ENCODE data around the gene KCNA5. TPM values are rescaled to one million over a fixed set of nuclear protein-coding genes. Genes with fewer than 3 reads are reported as not detected.

Gene KCNA5
- total RNA-seq, 1 donor from 2014 or later: 0.82 TPM

DNA sequence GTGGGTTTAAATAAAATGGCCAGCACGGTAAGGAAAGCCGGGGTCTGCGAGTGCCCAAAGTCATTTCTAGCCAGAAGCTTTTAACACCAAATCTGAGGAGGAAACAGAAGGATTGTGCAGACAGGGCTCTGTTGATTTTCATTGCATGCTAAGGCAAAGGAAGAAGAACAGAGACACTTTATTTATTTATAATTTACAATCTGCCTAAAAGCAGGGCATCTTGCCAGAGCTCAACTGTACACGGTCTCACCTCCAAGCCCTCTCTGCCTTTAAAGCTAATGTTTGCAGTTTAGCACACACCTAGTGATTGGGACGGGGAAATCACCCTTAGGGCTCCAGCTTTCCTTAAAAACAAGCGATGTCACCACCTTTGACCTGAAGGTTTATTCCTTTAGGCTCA lies 4.0 kb downstream of the KCNA5 start:
- no peak overlapping the region for H3K4me3 Mint-ChIP-seq
- H3K27ac Mint-ChIP-seq: no peak overlapping the region
- peaks cover 8% of the 10 kb centered on the region for H3K36me3 Mint-ChIP-seq
- H3K27me3 Mint-ChIP-seq: peaks cover 75% of the 10 kb centered on the region
- no peak for DNase-seq (ENCODE audit: extremely low spot score, unreplicated experiment)
- H3K4me1 Mint-ChIP-seq (ENCODE audit: unreplicated experiment): peaks cover 9% of the 10 kb centered on the region
- TF ChIP-seq CTCF (conservative IDR thresholded peaks at IDR 0.05): no peak
- no peaks in the 10 kb centered on the region for H3K9me3 Mint-ChIP-seq

- H3K27ac Mint-ChIP-seq: no peak overlapping the region
- peaks cover 10% of the 10 kb centered on the region for H3K4me1 Mint-ChIP-seq (ENCODE audit: unreplicated experiment)
- peaks cover 72% of the 10 kb centered on the region for H3K27me3 Mint-ChIP-seq
Measured at GRCh38 chr12:5050542-5050941, 6.9 kb downstream of the KCNA5 start.

GRCh38 chr12:5051334-5051733 lies 7.7 kb downstream of the KCNA5 start:
- Mint-ChIP-seq H3K36me3 (peaks cover under 1% of the 10 kb centered on the region), H3K9me3 (no peaks in the 10 kb centered on the region), H3K27ac (no peak overlapping the region), H3K4me3 (no peak overlapping the region), H3K4me1 (ENCODE audit: unreplicated experiment) (peaks cover 9% of the 10 kb centered on the region), H3K27me3 (peaks cover 66% of the 10 kb centered on the region)
- no peak for DNase-seq (ENCODE audit: extremely low spot score, unreplicated experiment)
- no peak for TF ChIP-seq CTCF (conservative IDR thresholded peaks at IDR 0.05)

More at GRCh38 chr12:5050542-5050941, 6.9 kb downstream of the KCNA5 start:
- H3K36me3 Mint-ChIP-seq: peaks cover 3% of the 10 kb centered on the region
- no peaks in the 10 kb centered on the region for H3K9me3 Mint-ChIP-seq
- TF ChIP-seq CTCF (conservative IDR thresholded peaks at IDR 0.05): no peak
- DNase-seq (ENCODE audit: extremely low spot score, unreplicated experiment): no peak
- H3K4me3 Mint-ChIP-seq: no peak overlapping the region

DNA sequence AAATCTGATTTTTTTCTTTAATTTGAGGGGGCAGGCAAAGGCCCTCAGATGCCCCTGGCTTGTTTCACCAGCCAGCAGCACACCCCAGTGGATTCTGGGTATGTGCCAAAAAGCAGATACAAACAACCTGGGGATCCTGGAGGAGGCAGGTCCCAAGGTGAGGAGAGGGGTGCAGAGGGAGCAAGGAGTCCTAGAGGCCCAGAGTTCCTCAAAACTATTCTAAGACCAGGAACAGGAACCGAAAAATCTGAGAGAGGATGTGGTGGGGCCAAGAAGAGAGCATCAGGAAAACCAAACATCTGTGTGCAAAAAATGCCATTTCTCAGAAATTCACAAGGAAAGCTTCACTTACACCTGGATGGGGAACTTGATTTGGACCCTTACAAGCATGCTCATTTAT lies 8.2 kb downstream of the KCNA5 start:
- H3K27me3 Mint-ChIP-seq: peaks cover 63% of the 10 kb centered on the region
- DNase-seq (ENCODE audit: extremely low spot score, unreplicated experiment): no peak
- TF ChIP-seq CTCF (conservative IDR thresholded peaks at IDR 0.05): no peak
- H3K4me1 Mint-ChIP-seq (ENCODE audit: unreplicated experiment): peaks cover 4% of the 10 kb centered on the region
- no peak overlapping the region for H3K4me3 Mint-ChIP-seq
- H3K36me3 Mint-ChIP-seq: no peaks in the 10 kb centered on the region
- H3K9me3 Mint-ChIP-seq: no peaks in the 10 kb centered on the region
- no peak overlapping the region for H3K27ac Mint-ChIP-seq

DNA sequence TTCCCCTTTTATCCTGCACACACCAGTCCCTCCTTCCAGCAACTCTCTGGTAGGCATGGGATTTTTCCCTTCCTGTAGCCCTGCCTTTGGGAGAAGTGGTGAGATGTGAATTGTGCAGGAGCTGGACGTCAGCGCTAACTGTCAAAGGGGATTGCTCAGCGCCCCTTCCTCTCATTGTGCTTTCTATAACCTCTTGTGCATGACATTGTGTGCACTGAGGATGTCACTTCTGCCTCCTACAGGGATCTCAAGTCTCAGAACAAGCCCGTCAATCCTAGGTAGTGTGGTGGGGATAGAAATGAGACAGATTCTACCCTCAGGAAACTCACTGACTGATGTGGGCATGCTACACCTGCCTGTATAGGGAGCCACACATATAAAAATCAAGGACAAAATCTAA lies 8.7 kb downstream of the KCNA5 start:
- Mint-ChIP-seq H3K27ac (no peak overlapping the region), H3K9me3 (no peaks in the 10 kb centered on the region), H3K4me3 (no peak overlapping the region), H3K36me3 (no peaks in the 10 kb centered on the region), H3K27me3 (peaks cover 64% of the 10 kb centered on the region), H3K4me1 (ENCODE audit: unreplicated experiment) (peaks cover 4% of the 10 kb centered on the region)
- TF ChIP-seq CTCF (conservative IDR thresholded peaks at IDR 0.05): no peak
- DNase-seq (ENCODE audit: extremely low spot score, unreplicated experiment): no peak

DNA sequence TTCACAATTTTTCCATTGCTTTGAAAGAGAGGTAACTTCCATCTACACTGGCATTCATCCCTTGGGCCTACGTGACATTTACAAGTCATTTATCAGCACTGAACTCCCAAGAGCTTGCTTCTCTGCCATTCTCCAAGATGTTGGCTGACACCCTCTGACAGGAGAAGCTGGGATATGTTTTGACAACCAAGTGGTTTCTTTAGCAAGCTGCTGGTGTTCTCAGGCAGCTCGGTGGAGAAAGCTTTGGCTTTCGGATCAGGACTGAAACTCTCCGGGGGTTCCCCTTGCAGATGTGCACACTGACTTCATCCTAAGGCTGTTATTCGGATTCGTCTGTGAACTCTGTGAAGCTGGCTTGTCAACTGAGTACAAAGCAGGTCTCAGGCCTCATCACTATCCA lies 15.7 kb downstream of the KCNA5 start:
- peaks cover 4% of the 10 kb centered on the region for H3K4me1 Mint-ChIP-seq (ENCODE audit: unreplicated experiment)
- H3K27ac Mint-ChIP-seq: no peak overlapping the region
- no peaks in the 10 kb centered on the region for H3K9me3 Mint-ChIP-seq
- no peak for DNase-seq (ENCODE audit: extremely low spot score, unreplicated experiment)
- H3K4me3 Mint-ChIP-seq: no peak overlapping the region
- H3K36me3 Mint-ChIP-seq: no peaks in the 10 kb centered on the region
- peaks cover 55% of the 10 kb centered on the region for H3K27me3 Mint-ChIP-seq
- TF ChIP-seq CTCF (conservative IDR thresholded peaks at IDR 0.05): no peak
